ENCODE results near the gene SLC25A22. TPM values are rescaled to one million over a fixed set of nuclear protein-coding genes. Genes with fewer than 3 reads are reported as not detected.

The SLC25A22 gene
- total RNA-seq, 6 experiments from 2014 or later = 39.7 to 47.3 (median 42.9) TPM

- Mint-ChIP-seq H3K4me3 (no peak overlapping the region), H3K36me3 (ENCODE audit: low read depth) (peaks cover 6% of the 10 kb centered on the region; the same call in 1 of the 2 replicates), H3K27me3 (ENCODE audit: insufficient read depth) (peaks cover 15% of the 10 kb centered on the region), H3K27ac (no peak overlapping the region), H3K9me3 (no peaks in the 10 kb centered on the region), H3K4me1 (ENCODE audit: low read depth) (peaks cover 12% of the 10 kb centered on the region)
- DNase-seq = no peak
- TF ChIP-seq CTCF (IDR thresholded peaks at IDR 0.05) = no peak
These were observed 25.6 kb upstream of the SLC25A22 start for GRCh38 chr11:823441-824291.

- H3K9me3 Mint-ChIP-seq = no peaks in the 10 kb centered on the region
- H3K4me3 Mint-ChIP-seq = peak overlapping the region; percentile 90
These were observed 23.7 kb upstream of the SLC25A22 start for GRCh38 chr11:821512-822371.

GRCh38 chr11:820655-821511 is 22.8 kb upstream of the SLC25A22 start:
- peak overlapping the region; percentile 71 for H3K27ac Mint-ChIP-seq
- peak; percentile 76 for DNase-seq
- peaks cover 17% of the 10 kb centered on the region for H3K4me1 Mint-ChIP-seq (ENCODE audit: low read depth)
- H3K4me3 Mint-ChIP-seq = peak overlapping the region; percentile 90
- H3K27me3 Mint-ChIP-seq (ENCODE audit: insufficient read depth) = peaks cover 6% of the 10 kb centered on the region; the same call in 1 of the 2 replicates
- no peaks in the 10 kb centered on the region for H3K9me3 Mint-ChIP-seq
- 0 out of 2 replicates have a peak, but pooled peaks have one; percentile 11 for TF ChIP-seq CTCF (IDR thresholded peaks at IDR 0.05)
- H3K36me3 Mint-ChIP-seq (ENCODE audit: low read depth) = peaks cover 6% of the 10 kb centered on the region; the same call in 1 of the 2 replicates

More at GRCh38 chr11:821512-822371, 23.7 kb upstream of the SLC25A22 start:
- Mint-ChIP-seq H3K27me3 (ENCODE audit: insufficient read depth) (peaks cover 5% of the 10 kb centered on the region), H3K27ac (peak overlapping the region; percentile 71; the same call in 1 of the 2 replicates), H3K4me1 (ENCODE audit: low read depth) (peaks cover 17% of the 10 kb centered on the region), H3K36me3 (ENCODE audit: low read depth) (peaks cover 6% of the 10 kb centered on the region; the same call in 1 of the 2 replicates)
- no peak for TF ChIP-seq CTCF (IDR thresholded peaks at IDR 0.05)
- no peak for DNase-seq

- TF ChIP-seq CTCF (IDR thresholded peaks at IDR 0.05) = no peak
- DNase-seq = peak; percentile 64
- peak overlapping the region; percentile 90 for H3K4me3 Mint-ChIP-seq
- H3K36me3 Mint-ChIP-seq (ENCODE audit: low read depth) = peaks cover 3% of the 10 kb centered on the region; the same call in 1 of the 2 replicates
- H3K27me3 Mint-ChIP-seq (ENCODE audit: insufficient read depth) = peaks cover 10% of the 10 kb centered on the region; the same call in 1 of the 2 replicates
- H3K27ac Mint-ChIP-seq = peak overlapping the region; percentile 70
- no peaks in the 10 kb centered on the region for H3K9me3 Mint-ChIP-seq
- peaks cover 17% of the 10 kb centered on the region for H3K4me1 Mint-ChIP-seq (ENCODE audit: low read depth)
These were observed 22.0 kb upstream of the SLC25A22 start for GRCh38 chr11:819943-820649.
